Measurements from ENCODE around the gene SYTL2.

- TF ChIP-seq POLR2A (IDR thresholded peaks at IDR 0.05) (no peak), CTCF (IDR thresholded peaks at IDR 0.05) (no peak), EP300 (IDR thresholded peaks at IDR 0.05) (no peak)
These were observed 4.9 kb downstream of the SYTL2 start for GRCh38 chr11:85806016-85806415.

Measured in tibial nerve (tissue), 4 donors.